ENCODE measurements around the gene TTC23.
"Not testable (repeated sequence)": the region's sequence is repeated elsewhere in the genome, so short reads cannot be mapped to it uniquely, and the experiment has no call there.

Gene TTC23

GRCh38 chr15:99239545-99240198 is 9.7 kb downstream of the TTC23 start:
- DNase-seq (ENCODE audit: low spot score in 2 of 2) = no peak
- Histone ChIP-seq H3K9me3 (no peaks in the 10 kb centered on the region), H3K4me3 (no peak overlapping the region), H3K36me3 (replicated peaks) (no peaks in the 10 kb centered on the region), H3K4me1 (no peaks in the 10 kb centered on the region), H3K27me3 (ENCODE audit: low read depth) (no peaks in the 10 kb centered on the region)
- in situ Hi-C loops (cut with MboI; ENCODE audit: low sequenced_read_pairs) = no loop called here

- Histone ChIP-seq H3K4me3 (no peak overlapping the region), H3K36me3 (replicated peaks) (no peaks in the 10 kb centered on the region), H3K9me3 (no peaks in the 10 kb centered on the region), H3K4me1 (no peaks in the 10 kb centered on the region), H3K27me3 (ENCODE audit: low read depth) (no peaks in the 10 kb centered on the region)
- in situ Hi-C loops (cut with MboI; ENCODE audit: low sequenced_read_pairs) = no loop called here
- DNase-seq (ENCODE audit: low spot score in 2 of 2) = no peak
Measured at GRCh38 chr15:99238849-99239248, 10.5 kb downstream of the TTC23 start.

- in situ Hi-C loops (cut with MboI; ENCODE audit: low sequenced_read_pairs); H3K27me3 ChIP-seq (ENCODE audit: low read depth); H3K4me3 ChIP-seq; H3K9me3 ChIP-seq; H3K36me3 ChIP-seq (replicated peaks); DNase-seq (ENCODE audit: low spot score in 2 of 2); H3K4me1 ChIP-seq: not testable (repeated sequence)
Measured at GRCh38 chr15:99234160-99234559, 15.2 kb downstream of the TTC23 start.

GRCh38 chr15:99232740-99233139 is 16.6 kb downstream of the TTC23 start:
- no peaks in the 10 kb centered on the region for H3K4me1 ChIP-seq
- H3K36me3 ChIP-seq (replicated peaks) = no peaks in the 10 kb centered on the region
- no peaks in the 10 kb centered on the region for H3K9me3 ChIP-seq
- H3K27me3 ChIP-seq (ENCODE audit: low read depth) = no peaks in the 10 kb centered on the region
- no peak for DNase-seq (ENCODE audit: low spot score in 2 of 2)
- no peak overlapping the region for H3K4me3 ChIP-seq
- in situ Hi-C loops (cut with MboI; ENCODE audit: low sequenced_read_pairs) = no loop called here

DNA sequence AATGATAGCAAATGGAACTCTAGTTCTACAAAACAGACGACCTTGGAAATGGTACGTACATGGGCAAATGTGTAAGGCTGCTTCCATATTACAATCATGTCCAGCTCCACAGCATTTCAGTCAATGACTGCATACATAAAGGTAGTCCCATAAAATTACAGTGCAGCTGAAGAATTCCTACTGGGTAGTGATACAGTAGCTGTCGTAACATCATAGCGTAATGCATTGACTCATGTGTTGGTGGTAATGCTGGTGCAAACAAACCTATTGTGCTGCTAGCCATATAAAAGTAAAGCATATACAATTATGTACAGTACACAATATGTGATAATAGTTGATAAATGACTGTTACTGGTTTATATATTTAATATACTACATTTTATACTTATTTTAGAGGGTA is 18.5 kb downstream of the TTC23 start:
- in situ Hi-C loops (cut with MboI; ENCODE audit: low sequenced_read_pairs) = no loop called here
- DNase-seq (ENCODE audit: low spot score in 2 of 2) = no peak

GRCh38 chr15:99228120-99228770 is 21.1 kb downstream of the TTC23 start:
- in situ Hi-C loops (cut with MboI; ENCODE audit: low sequenced_read_pairs) = no loop called here
- Histone ChIP-seq H3K4me3 (no peak overlapping the region), H3K4me1 (no peaks in the 10 kb centered on the region), H3K36me3 (replicated peaks) (no peaks in the 10 kb centered on the region), H3K9me3 (no peaks in the 10 kb centered on the region), H3K27me3 (ENCODE audit: low read depth) (no peaks in the 10 kb centered on the region)
- DNase-seq (ENCODE audit: low spot score in 2 of 2) = no peak

More for the DNA sequence above, 18.5 kb downstream of the TTC23 start:
- H3K9me3 ChIP-seq = no peaks in the 10 kb centered on the region
- no peaks in the 10 kb centered on the region for H3K4me1 ChIP-seq
- no peaks in the 10 kb centered on the region for H3K36me3 ChIP-seq (replicated peaks)
- no peak overlapping the region for H3K4me3 ChIP-seq
- H3K27me3 ChIP-seq (ENCODE audit: low read depth) = no peaks in the 10 kb centered on the region

GRCh38 chr15:99226802-99227201 is 22.6 kb downstream of the TTC23 start:
- Histone ChIP-seq H3K4me1 (no peaks in the 10 kb centered on the region), H3K36me3 (replicated peaks) (no peaks in the 10 kb centered on the region), H3K4me3 (no peak overlapping the region), H3K9me3 (no peaks in the 10 kb centered on the region), H3K27me3 (ENCODE audit: low read depth) (no peaks in the 10 kb centered on the region)
- DNase-seq (ENCODE audit: low spot score in 2 of 2) = no peak
- in situ Hi-C loops (cut with MboI; ENCODE audit: low sequenced_read_pairs) = no loop called here

DNA sequence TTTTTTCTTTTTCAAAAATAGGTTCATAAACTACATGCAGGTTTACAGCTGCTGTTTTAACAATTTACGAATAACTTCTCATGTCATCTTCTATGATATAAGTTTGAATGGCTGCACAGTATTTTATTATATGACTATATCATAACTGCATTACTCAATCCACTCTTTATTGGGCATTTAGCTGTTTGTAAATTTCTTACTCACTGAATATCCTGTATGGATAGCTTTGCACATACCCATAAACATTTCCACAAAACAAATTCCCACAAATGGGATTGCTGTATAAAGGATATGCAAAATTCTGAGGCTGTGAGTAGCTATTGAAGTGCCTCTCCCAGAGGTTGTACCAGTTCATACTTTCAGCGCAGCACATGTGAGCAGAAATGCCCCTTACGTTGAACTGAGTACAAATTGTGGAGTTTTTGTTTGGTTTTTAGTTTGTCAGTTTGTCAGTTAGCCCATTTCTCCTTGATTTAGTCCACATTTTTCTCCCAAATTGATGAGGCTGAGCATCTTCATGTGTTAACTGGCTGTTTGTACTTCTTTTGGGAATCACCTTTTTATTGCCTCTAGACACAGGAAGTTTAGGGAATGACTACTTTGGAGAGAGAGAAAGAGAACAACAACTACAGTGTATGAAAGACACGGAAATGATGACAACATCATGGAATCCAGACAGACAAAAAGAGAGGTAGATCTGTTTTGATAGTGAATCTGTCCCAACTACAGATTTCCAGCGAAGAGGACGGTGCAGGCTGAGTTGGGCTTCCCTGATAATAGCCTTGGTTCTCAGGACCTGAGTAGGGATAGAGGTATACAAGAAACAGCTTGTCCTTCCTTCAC is 24.8 kb downstream of the TTC23 start:
- in situ Hi-C loops (cut with MboI; ENCODE audit: low sequenced_read_pairs) = loop anchor here (25.0 kb wide), 2 partner anchors 312 to 787 kb away; no protein-coding TSS in a partner anchor
- no peaks in the 10 kb centered on the region for H3K4me1 ChIP-seq
- H3K9me3 ChIP-seq = no peaks in the 10 kb centered on the region
- H3K36me3 ChIP-seq (replicated peaks) = no peaks in the 10 kb centered on the region
- no peak for DNase-seq (ENCODE audit: low spot score in 2 of 2)
- no peaks in the 10 kb centered on the region for H3K27me3 ChIP-seq (ENCODE audit: low read depth)
- no peak overlapping the region for H3K4me3 ChIP-seq

GRCh38 chr15:99213187-99213811 is 36.1 kb downstream of the TTC23 start:
- DNase-seq (ENCODE audit: low spot score in 2 of 2) = peak; percentile 40 to 82
- Histone ChIP-seq H3K4me1 (peaks cover 5% of the 10 kb centered on the region), H3K9me3 (no peaks in the 10 kb centered on the region), H3K4me3 (no peak overlapping the region), H3K36me3 (replicated peaks) (no peaks in the 10 kb centered on the region), H3K27me3 (ENCODE audit: low read depth) (no peaks in the 10 kb centered on the region)
- in situ Hi-C loops (cut with MboI; ENCODE audit: low sequenced_read_pairs) = loop anchor here (5.0 to 25.0 kb wide), 3 partner anchors 116 to 776 kb away; no protein-coding TSS in a partner anchor

- peaks cover under 1% of the 10 kb centered on the region for H3K4me1 ChIP-seq
- no peaks in the 10 kb centered on the region for H3K36me3 ChIP-seq (replicated peaks)
- in situ Hi-C loops (cut with MboI; ENCODE audit: low sequenced_read_pairs) = loop anchor here (5.0 to 25.0 kb wide), 3 partner anchors 115 to 775 kb away; no protein-coding TSS in a partner anchor
- H3K27me3 ChIP-seq (ENCODE audit: low read depth) = no peaks in the 10 kb centered on the region
- H3K9me3 ChIP-seq = no peaks in the 10 kb centered on the region
- no peak for DNase-seq (ENCODE audit: low spot score in 2 of 2)
- no peak overlapping the region for H3K4me3 ChIP-seq
Measured at GRCh38 chr15:99212406-99212805, 37.0 kb downstream of the TTC23 start.

DNA sequence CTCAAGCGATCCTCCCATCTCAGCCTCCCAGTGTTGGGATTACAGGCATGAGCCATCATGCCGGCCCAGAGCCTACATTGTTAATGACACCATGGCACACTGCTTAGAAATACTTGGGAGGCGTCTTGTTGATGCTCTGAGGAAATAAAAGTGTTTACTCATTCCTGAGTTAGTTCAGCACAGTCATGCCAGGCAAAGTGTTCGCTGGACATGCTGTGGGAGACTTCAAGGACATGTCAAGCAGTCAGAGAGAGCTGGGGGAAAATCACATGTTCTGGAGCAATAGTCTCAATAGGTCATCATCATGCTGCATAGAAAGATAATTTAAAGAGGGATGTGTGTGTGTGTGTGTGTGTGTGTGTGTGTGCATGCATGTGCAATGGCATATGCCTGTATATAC is 37.5 kb downstream of the TTC23 start:
- no peak for DNase-seq (ENCODE audit: low spot score in 2 of 2)
- in situ Hi-C loops (cut with MboI; ENCODE audit: low sequenced_read_pairs) = loop anchor here (5.0 to 25.0 kb wide), 3 partner anchors 115 to 775 kb away; no protein-coding TSS in a partner anchor
- no peaks in the 10 kb centered on the region for H3K36me3 ChIP-seq (replicated peaks)
- H3K27me3 ChIP-seq (ENCODE audit: low read depth) = no peaks in the 10 kb centered on the region
- no peaks in the 10 kb centered on the region for H3K9me3 ChIP-seq
- no peaks in the 10 kb centered on the region for H3K4me1 ChIP-seq
- H3K4me3 ChIP-seq = no peak overlapping the region

GRCh38 chr15:99210334-99210733 is 39.0 kb downstream of the TTC23 start:
- Histone ChIP-seq H3K9me3 (no peaks in the 10 kb centered on the region), H3K36me3 (replicated peaks) (no peaks in the 10 kb centered on the region), H3K4me3 (no peak overlapping the region), H3K27me3 (ENCODE audit: low read depth) (no peaks in the 10 kb centered on the region; the same call in 1 of the 2 replicates), H3K4me1 (no peaks in the 10 kb centered on the region)
- in situ Hi-C loops (cut with MboI; ENCODE audit: low sequenced_read_pairs) = loop anchor here (5.0 to 25.0 kb wide), 3 partner anchors 113 to 773 kb away; no protein-coding TSS in a partner anchor
- no peak for DNase-seq (ENCODE audit: low spot score in 2 of 2)

DNA sequence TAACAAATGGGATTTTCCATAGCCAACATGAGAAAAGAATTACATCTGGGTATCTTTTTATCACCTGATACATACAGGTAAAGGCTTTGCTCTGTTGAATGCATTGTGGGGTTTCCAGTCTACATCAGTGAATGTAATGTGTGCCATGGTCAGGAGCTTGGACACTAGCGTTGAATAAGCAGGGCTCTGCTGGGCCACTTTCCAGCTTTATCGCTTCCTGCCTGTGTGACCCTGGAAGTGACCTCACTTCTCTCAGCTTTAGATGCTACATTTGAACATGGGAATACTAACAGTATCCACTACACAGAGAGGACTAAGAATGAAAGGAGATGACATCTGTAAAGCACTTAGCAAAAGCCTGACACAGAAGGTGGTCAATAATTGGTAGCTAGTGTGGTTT is 40.1 kb downstream of the TTC23 start:
- H3K36me3 ChIP-seq (replicated peaks) = no peaks in the 10 kb centered on the region
- no peak overlapping the region for H3K4me3 ChIP-seq
- no peaks in the 10 kb centered on the region for H3K4me1 ChIP-seq
- DNase-seq (ENCODE audit: low spot score in 2 of 2) = no peak
- no peaks in the 10 kb centered on the region for H3K9me3 ChIP-seq
- in situ Hi-C loops (cut with MboI; ENCODE audit: low sequenced_read_pairs) = loop anchor here (25.0 kb wide), 2 partner anchors 297 to 772 kb away; no protein-coding TSS in a partner anchor
- no peaks in the 10 kb centered on the region; the same call in 1 of the 2 replicates for H3K27me3 ChIP-seq (ENCODE audit: low read depth)

Data from HAP-1 (cell line).